ENCODE measurements around the gene EIF2B5.

GRCh38 chr3:184135911-184136260 is 728 bp downstream of the EIF2B5 start:
- TF ChIP-seq GATA3 (IDR thresholded peaks at IDR 0.05; ENCODE audit: low read depth, low read length) (no peak), GATA2 (IDR thresholded peaks at IDR 0.05; ENCODE audit: low read depth, low read length) (no peak)

All from SH-SY5Y (cell line).